Upper lobe of left lung (tissue), 4 donors: ENCODE data around the gene PIP5K1C.

Experiments
- POLR2A ChIP-seq, 4 donors: fragments of 450-650 bp; IDR thresholded peaks; one replicate each; pipeline ENCODE4 v1.5.1; 2016 to 2017; ENCODE audit warnings: antibody characterized with exemption in 4 of 4, mild to moderate bottlenecking in 2 of 4
- POLR2AphosphoS5 ChIP-seq, 2 donors: sonication (generic); formaldehyde crosslinking; IDR thresholded peaks; one replicate each; pipeline ENCODE4 v1.5.1; 2017; ENCODE audit warnings: antibody characterized with exemption in 2 of 2
- TF ChIP-seq, protein P1 (sequence below), 6 experiments: fragments of 450-650 bp in 4 of 6; fragments of 200-600 bp in 2 of 6; sonication (generic) in 2 of 6; IDR thresholded peaks; one replicate each; pipeline ENCODE4 v1.5.1; 2016 to 2019; ENCODE audit warnings: antibody characterized with exemption in 6 of 6

DNA sequence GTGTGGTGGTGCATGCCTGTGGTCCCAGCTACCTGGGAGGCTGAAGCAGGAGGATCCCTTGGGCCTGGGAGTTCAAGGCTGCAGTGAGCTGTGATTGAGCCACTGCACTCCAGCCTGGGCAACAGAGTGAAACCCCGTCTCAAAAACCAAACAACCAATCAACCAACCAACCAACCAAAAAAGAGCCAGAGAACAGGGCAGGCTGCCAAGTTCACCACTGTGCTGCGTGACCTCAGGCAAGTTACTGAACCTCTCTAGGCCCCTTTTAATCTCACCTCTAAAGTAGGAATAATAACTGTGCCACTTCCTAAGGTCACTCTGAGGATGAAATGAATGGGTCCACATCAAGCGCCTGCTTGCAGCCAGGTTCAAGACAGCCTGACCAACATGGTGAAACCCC lies 24.9 kb upstream of the PIP5K1C start:
- TF ChIP-seq POLR2A (IDR thresholded peaks at IDR 0.05) = no peak
- TF ChIP-seq, protein P1, sequence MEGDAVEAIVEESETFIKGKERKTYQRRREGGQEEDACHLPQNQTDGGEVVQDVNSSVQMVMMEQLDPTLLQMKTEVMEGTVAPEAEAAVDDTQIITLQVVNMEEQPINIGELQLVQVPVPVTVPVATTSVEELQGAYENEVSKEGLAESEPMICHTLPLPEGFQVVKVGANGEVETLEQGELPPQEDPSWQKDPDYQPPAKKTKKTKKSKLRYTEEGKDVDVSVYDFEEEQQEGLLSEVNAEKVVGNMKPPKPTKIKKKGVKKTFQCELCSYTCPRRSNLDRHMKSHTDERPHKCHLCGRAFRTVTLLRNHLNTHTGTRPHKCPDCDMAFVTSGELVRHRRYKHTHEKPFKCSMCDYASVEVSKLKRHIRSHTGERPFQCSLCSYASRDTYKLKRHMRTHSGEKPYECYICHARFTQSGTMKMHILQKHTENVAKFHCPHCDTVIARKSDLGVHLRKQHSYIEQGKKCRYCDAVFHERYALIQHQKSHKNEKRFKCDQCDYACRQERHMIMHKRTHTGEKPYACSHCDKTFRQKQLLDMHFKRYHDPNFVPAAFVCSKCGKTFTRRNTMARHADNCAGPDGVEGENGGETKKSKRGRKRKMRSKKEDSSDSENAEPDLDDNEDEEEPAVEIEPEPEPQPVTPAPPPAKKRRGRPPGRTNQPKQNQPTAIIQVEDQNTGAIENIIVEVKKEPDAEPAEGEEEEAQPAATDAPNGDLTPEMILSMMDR (IDR thresholded peaks at IDR 0.05) = no peak
- no peak for TF ChIP-seq POLR2AphosphoS5 (IDR thresholded peaks at IDR 0.05)
